T-helper 2 cell treated with Interferon-gamma antibody and Interleukin-4, amounts not matched to agents 100 ng/mL and 5 ng/mL, for 36 hours (primary cell): ENCODE results near the gene PLK5. TPM values are rescaled to one million over a fixed set of nuclear protein-coding genes. Genes with fewer than 3 reads are reported as not detected.
"Not testable (repeated sequence)": the region's sequence is repeated elsewhere in the genome, so short reads cannot be mapped to it uniquely, and the experiment has no call there.

Experiments
- intact Hi-C: fragments of 100-400 bp; cut with micrococcal nuclease; formaldehyde crosslinking; loops from one replicate; pipeline ENCODE4 v1.15.1; 2023
- total RNA-seq: library from RNA; stranded (reverse); gene quantifications from 2 replicates; pipeline ENCODE4 v1.2.3, GENCODE V29; 2022

Gene PLK5
- total RNA-seq, 1 donor from 2014 or later = 0.07 TPM

- intact Hi-C loops = no loop called here
Measured at GRCh38 chr19:1524287-1524971, 552 bp downstream of the PLK5 start.

DNA sequence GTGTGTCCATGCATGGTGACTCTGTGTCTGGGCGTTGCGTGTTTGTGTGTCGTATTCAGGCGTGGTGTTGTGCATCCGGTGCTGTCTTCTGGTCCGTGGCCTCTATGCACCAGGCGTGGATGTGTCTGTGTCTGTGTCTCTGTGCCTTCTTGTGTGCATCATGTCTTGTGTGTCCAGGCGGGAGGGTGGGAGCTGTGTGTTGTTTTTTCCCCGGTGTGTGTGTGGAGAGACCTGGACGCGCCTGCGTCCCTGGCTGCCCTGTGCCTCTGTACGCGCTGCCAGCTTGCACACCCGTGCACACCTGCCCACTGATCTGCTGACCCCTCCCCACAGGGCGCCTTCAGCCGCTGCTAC lies 1.1 kb downstream of the PLK5 start:
- intact Hi-C loops = no loop called here

DNA sequence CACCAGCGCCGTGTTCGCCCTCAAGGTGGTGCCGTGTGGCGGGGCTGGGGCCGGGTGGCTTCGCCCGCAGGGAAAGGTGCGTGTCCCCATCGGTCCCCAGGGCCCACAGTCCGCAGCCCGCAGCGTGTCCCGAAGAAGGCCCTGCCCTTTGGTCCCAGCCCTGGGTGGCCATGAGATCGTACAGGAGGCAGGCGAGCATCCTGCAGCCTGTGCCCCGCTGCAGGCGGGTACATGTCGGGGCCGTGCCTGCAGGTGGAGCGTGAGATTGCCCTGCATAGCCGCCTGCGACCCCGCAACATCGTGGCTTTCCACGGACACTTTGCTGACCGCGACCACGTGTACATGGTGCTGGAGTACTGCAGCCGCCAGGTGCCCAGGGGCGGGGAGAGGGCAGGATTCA lies 1.5 kb downstream of the PLK5 start:
- intact Hi-C loops = no loop called here

- intact Hi-C loops = no loop called here
Measured at GRCh38 chr19:1526066-1526778, 2.3 kb downstream of the PLK5 start.

DNA sequence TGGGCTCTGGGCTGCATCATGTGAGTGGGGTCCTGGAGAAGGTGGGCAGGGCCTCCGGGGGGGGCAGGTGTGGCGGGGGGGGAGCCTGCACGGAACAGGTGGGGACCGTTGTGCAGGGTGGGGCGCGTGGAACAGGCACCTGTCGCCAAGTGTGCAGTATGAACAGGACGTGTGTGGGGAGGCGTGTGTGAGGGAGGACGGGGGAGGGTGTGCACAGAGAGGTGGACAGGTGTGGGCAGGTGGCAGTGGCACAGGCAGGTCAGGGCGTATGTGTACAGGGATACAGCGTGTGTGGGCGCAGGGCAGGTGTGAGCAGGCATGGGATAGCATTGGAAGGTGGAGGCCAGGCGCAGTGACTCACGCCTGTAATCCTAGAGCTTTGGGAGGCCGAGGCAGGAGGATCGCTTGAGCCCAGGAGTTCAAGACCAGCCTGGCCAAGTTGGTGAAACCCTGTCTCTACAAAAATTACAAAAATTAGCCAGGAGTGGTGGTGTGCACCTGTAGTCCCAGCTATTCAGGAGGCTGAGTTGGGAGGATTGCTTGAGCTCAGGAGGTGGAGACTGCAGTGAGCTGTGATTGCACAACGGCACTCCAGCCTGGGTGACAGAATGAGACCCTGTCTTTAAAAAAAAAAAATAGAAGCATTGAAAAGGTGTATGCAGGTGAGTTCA lies 3.2 kb downstream of the PLK5 start:
- intact Hi-C loops = no loop called here

GRCh38 chr19:1527650-1528309 lies 3.9 kb downstream of the PLK5 start:
- intact Hi-C loops = no loop called here

- intact Hi-C loops = no loop called here
Measured at GRCh38 chr19:1528596-1529429, 4.9 kb downstream of the PLK5 start.

- intact Hi-C loops = no loop called here
Measured at GRCh38 chr19:1529430-1529816, 5.5 kb downstream of the PLK5 start.

GRCh38 chr19:1530856-1531255 lies 7.0 kb downstream of the PLK5 start:
- intact Hi-C loops = not testable (repeated sequence)

- intact Hi-C loops = no loop called here
Measured at GRCh38 chr19:1531587-1531986, 7.7 kb downstream of the PLK5 start.

DNA sequence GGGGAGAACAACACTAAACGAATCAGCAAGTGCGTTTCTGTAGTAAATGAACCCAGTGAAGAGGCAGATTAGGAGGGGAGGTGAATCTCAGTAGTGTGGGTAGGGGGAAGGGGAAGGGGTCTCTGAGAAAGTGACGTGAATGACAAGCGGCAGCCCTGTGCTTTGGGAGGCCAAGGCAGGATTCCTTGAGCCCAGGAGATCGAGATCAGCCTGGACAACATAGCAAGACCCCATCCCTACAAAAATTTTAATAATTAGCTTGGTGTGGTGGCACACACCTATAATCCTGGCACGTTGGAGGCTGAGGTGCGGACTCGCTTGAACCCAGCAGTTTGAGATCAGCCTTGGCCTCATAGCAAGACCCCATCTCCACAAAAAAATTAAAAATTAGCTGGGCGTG lies 8.1 kb downstream of the PLK5 start:
- intact Hi-C loops = no loop called here

GRCh38 chr19:1533510-1534150 lies 9.8 kb downstream of the PLK5 start:
- intact Hi-C loops = no loop called here

DNA sequence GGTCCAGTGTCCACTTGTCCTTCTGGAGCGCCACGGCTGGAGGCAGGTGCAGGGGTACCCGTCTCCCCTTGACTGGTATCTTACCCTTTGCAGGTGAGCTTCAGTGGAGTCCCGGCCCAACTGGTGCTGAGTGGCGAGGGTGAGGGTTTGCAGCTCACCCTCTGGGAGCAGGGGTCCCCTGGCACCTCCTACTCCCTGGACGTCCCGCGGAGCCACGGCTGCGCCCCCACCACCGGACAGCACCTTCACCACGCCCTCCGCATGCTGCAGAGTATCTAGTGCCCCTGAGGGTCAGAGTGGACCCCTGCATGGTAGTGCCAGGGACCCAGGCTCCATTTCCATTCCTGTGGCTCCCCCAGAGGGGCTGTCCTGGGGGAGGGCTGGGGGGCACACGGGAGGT lies 11.1 kb downstream of the PLK5 start:
- intact Hi-C loops = no loop called here

DNA sequence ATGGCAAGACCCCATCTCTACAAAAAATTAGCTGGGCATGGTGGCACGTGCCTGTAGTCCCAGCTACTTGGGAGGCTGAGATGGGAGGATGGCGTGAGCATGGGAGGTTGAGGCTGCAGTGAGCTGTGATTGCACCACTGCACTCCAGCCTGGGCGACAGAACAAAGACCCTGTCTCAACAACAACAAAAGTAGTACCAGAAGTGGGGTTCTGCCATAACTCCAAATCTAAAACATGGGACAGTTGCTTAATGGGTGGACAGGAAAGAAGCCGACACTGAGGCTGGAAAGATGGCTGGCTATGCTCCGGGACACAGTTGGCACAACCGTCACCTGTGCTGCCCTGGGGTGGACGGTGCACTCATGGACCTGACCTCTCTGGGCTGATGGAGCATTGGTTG lies 11.8 kb downstream of the PLK5 start:
- intact Hi-C loops = not testable (repeated sequence)

- intact Hi-C loops = no loop called here
Measured at GRCh38 chr19:1538978-1539377, 15.1 kb downstream of the PLK5 start.

DNA sequence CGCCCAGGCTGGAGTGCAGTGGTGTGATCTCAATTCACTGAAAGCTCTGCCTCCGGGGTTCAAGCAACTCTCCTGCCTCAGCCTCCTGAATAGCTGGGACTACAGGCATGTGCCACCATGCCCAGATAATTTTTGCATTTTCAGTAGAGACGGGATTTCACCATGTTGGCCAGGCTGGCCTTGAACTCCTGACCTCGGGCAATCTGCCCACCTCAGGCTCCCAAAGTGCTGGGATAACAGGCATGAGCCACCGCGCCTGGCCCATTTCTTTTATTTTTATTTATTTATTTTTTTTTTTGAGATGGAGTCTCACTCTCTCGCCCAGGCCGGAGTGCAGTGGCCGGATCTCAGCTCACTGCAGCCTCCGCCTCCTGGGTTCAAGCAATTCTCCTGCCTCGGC lies 15.9 kb downstream of the PLK5 start:
- intact Hi-C loops = not testable (repeated sequence)

DNA sequence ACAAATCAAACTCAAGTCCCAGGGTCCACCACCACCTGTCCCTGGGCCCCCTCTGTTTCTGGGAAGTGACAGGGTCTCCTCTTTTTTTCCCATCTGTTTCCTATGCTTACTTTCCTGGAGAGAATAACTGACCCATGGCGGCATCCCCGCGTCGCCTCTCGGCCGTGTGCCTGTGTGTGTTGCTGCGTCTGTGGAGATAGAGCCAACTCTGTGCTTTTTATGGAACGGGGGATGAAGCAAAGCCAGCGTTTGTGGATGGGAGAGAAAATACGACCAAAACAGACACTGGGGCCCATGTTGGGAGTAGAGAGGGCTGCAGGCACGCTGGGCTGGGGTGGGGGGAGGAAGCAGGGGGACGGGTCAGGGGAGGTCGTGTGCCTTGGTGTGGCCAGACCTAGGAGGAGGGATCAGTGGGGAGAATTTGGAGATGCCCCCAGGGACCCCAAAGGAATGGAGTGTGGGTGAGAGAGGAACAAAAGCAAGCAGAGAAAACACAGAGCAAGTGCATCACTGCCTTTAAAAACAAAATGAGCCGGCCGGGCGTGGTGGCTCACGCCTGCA lies 16.6 kb downstream of the PLK5 start:
- intact Hi-C loops = no loop called here

DNA sequence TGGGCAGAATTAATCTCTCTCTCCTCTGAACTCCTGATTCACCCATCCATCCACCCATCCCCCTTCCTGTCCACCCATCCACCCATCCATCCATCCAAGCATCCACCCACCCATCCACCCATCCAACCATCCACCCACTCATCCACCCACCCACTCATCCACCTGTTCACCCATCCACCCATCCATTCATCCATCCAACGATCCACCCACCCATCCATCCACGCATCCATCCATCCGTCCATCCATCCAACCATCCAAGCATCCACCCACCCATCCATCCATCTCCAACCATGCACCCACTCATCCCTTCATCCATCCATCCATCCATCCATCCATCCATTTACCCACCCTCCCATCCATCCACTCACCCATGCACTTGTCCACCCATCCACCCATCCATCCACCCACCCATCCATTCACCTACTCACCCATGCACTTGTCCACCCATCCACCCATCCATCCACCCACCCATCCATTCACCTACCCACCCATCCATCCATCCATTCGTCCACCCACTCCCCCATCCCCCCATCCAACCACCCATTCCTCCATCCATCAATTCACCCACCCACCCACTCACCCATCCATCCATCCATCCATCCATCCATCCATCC lies 25.6 kb downstream of the PLK5 start:
- intact Hi-C loops = no loop called here

DNA sequence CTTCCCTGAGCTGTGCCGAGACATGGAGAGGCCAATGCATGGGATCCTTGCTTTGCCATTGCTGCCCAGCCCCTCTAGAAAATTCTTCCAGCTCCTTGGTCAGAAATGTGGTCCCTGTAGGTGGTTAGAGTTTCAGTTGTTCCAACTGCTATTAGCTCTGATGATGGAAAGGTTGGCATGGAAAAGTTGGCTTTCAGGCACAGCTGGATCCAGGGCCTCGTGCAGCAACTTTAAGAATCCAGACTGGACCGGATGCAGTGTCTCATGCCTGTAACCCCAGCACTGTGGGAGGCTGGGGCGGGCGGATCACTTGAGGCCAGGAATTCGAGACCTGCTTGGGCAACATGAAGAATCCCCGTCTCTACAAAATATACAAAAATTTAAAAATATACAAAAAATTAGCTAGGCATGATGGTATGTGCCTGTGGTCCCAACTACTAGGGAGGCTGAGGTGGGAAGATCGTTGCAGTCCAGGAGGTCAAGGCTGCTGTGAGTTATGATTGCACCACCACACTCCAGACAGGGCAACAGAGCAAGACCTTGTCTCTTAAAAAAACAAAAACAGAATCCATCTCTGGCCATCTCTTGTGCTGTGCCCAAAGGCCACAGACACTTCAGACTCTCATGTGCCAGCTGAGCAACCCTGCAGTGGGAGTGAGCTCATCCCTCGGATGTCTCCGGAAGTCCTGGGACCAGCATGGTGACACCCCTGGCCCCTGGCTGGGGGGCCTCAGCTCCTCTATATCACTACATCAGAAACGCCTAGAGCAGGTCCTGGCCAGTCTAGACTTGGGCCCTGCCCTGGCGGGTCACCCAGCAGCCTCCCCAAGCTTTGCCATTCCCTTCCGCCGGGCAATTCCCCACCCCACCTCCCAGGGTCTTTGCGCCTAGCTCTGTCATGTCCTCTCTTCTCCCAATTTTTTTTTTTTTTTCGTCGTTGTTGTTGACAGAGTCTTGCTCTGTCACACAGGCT lies 27.5 kb downstream of the PLK5 start:
- intact Hi-C loops = no loop called here
